ENCODE data around the gene PALD1.

Gene PALD1

GRCh38 chr10:70615784-70616522, 137.4 kb downstream of the PALD1 start:
- no peak for DNase-seq

- no peak for DNase-seq
Observed at GRCh38 chr10:70616761-70617160, 138.2 kb downstream of the PALD1 start.
